ENCODE data around the gene ACKR2. TPM values are rescaled to one million over a fixed set of nuclear protein-coding genes. Genes with fewer than 3 reads are reported as not detected.

Gene ACKR2
- total RNA-seq, 1 experiment from 2014 or later: 0.76 TPM

- intact Hi-C loops (cut with micrococcal nuclease): loop anchor here (10.0 kb wide), 1 partner anchor 278 kb away; no protein-coding TSS in a partner anchor
Measured at GRCh38 chr3:42822828-42823227, 13.6 kb downstream of the ACKR2 start.

More at GRCh38 chr3:42822828-42823227, 13.6 kb downstream of the ACKR2 start:
- Histone ChIP-seq H3K9me2 (ENCODE audit: insufficient read depth) (no peaks in the 10 kb centered on the region), H3K4me3 (replicated peaks in 1 of 2; ENCODE audit: low read depth in 1 of 2, low read length in 2 of 2) (no peak overlapping the region), H3K79me2 (ENCODE audit: insufficient read depth, low read length) (no peaks in the 10 kb centered on the region), H3K27me3 (ENCODE audit: insufficient read depth, low read length) (no peaks in the 10 kb centered on the region), H3K9me3 (ENCODE audit: control insufficient read depth in 1 of 2, insufficient read depth in 1 of 2, low read depth in 1 of 2, low read length in 2 of 2) (no peaks in the 10 kb centered on the region), H3K4me1 (ENCODE audit: control insufficient read depth in 1 of 2, insufficient read depth in 2 of 2, low read length in 2 of 2) (peaks cover 2 to 15% of the 10 kb centered on the region in 2 experiments; a peak in 2 of 4 replicates), H4K20me1 (ENCODE audit: insufficient read depth) (no peaks in the 10 kb centered on the region), H3K36me3 (ENCODE audit: control insufficient read depth in 1 of 2, insufficient read depth in 2 of 2, low read length in 2 of 2) (no peaks in the 10 kb centered on the region), H3K27ac (ENCODE audit: low read depth, low read length) (no peak overlapping the region), H3K4me2 (ENCODE audit: low read length) (no peak overlapping the region), H2AFZ (ENCODE audit: low read depth, low read length, poor library complexity, severe bottlenecking) (peak overlapping the region; percentile 13), H3K9ac (ENCODE audit: low read length) (no peak overlapping the region)
- TF ChIP-seq FOSL1 (IDR thresholded peaks at IDR 0.05; ENCODE audit: low read depth) (no peak), ZNF274 (IDR thresholded peaks at IDR 0.05; ENCODE audit: low read depth, low read length) (no peak), YY1 (IDR thresholded peaks at IDR 0.05; ENCODE audit: extremely low read depth, insufficient replicate concordance, low read depth, low read length) (no peak), CTCF (IDR thresholded peaks at IDR 0.05 in 2 of 3, conservative IDR thresholded peaks at IDR 0.05 in 1 of 3; ENCODE audit: borderline replicate concordance in 1 of 3, insufficient read depth in 1 of 3, low read depth in 2 of 3, low read length in 2 of 3) (no peak), ATF3 (IDR thresholded peaks at IDR 0.05) (no peak), EZH2phosphoT487 (IDR thresholded peaks at IDR 0.05; ENCODE audit: borderline replicate concordance) (no peak), REST (IDR thresholded peaks at IDR 0.05; ENCODE audit: low read depth) (no peak), RAD21 (IDR thresholded peaks at IDR 0.05; ENCODE audit: low read depth) (no peak)
- peak; percentile 44 for ATAC-seq
- ChIA-PET POLR2A (no interaction called here), CTCF (interaction anchor here (0.6 to 1.2 kb wide), 2 partner anchors 8 to 275 kb away, joined by 3 to 7 read pairs; no protein-coding TSS in a partner anchor), RAD21 (ENCODE audit: low non-redundant PET in 1 of 2, low total read pairs in 2 of 2, uncharacterized antibody in 2 of 2, unreplicated experiment in 2 of 2) (no interaction called here)
- no TSS peak for BruUV-seq (replicated peaks)
- no peak for DNase-seq (ENCODE audit: low read depth, low spot score)
